Measurements from ENCODE around the gene MSMP.

The MSMP gene

GRCh38 chr9:35771075-35771433 is 17.0 kb upstream of the MSMP start:
- DNase-seq, result no peak

- DNase-seq, result no peak
Observed at GRCh38 chr9:35769763-35770162, 15.7 kb upstream of the MSMP start.

GRCh38 chr9:35767458-35767857 is 13.4 kb upstream of the MSMP start:
- DNase-seq, result no peak

GRCh38 chr9:35766997-35767396 is 12.9 kb upstream of the MSMP start:
- no peak for DNase-seq

GRCh38 chr9:35763803-35764202 is 9.7 kb upstream of the MSMP start:
- DNase-seq, result no peak

- no peak for DNase-seq
Observed at GRCh38 chr9:35763181-35763580, 9.1 kb upstream of the MSMP start.

GRCh38 chr9:35760651-35761050 is 6.6 kb upstream of the MSMP start:
- no peak for DNase-seq

- no peak for DNase-seq
Observed at GRCh38 chr9:35759795-35760194, 5.7 kb upstream of the MSMP start.

- no peak for DNase-seq
Observed at GRCh38 chr9:35758475-35759050, 4.5 kb upstream of the MSMP start.

- no peak for DNase-seq
Observed at GRCh38 chr9:35757892-35758275, 3.8 kb upstream of the MSMP start.

GRCh38 chr9:35757226-35757891 is 3.3 kb upstream of the MSMP start:
- DNase-seq, result no peak

- no peak for DNase-seq
Observed at GRCh38 chr9:35756275-35757225, 2.5 kb upstream of the MSMP start.

GRCh38 chr9:35755071-35755470 is 995 bp upstream of the MSMP start:
- DNase-seq, result no peak

GRCh38 chr9:35753466-35753865 is 610 bp downstream of the MSMP start:
- DNase-seq, result no peak

- DNase-seq, result no peak
Observed at GRCh38 chr9:35750256-35750531, 3.9 kb downstream of the MSMP start.

GRCh38 chr9:35749515-35750255 is 4.4 kb downstream of the MSMP start:
- no peak for DNase-seq

GRCh38 chr9:35748858-35749514 is 5.1 kb downstream of the MSMP start, which contains the start of the genes GBA2 and RGP1:
Gene GBA2 (minus strand): TSS chr9:35749228. CDS start chr9:35748704, 524 bp downstream.
Gene RGP1 (plus strand): TSS chr9:35749287. CDS start chr9:35749756, 469 bp downstream.
- DNase-seq, result no peak

GRCh38 chr9:35748242-35748857 is 5.7 kb downstream of the MSMP start:
- no peak for DNase-seq

- no peak for DNase-seq
Observed at GRCh38 chr9:35746583-35746982, 7.5 kb downstream of the MSMP start.

GRCh38 chr9:35745569-35745968 is 8.5 kb downstream of the MSMP start:
- DNase-seq, result no peak

- DNase-seq, result no peak
Observed at GRCh38 chr9:35743880-35744518, 10.1 kb downstream of the MSMP start.

GRCh38 chr9:35743452-35743851 is 10.6 kb downstream of the MSMP start:
- DNase-seq, result no peak
